H9 (cell line): ENCODE results near the gene PDCD11. TPM values are rescaled to one million over a fixed set of nuclear protein-coding genes. Genes with fewer than 3 reads are reported as not detected.

ENCODE experiments used
- DNase-seq: peaks from one replicate; pipeline ENCODE4 v3.0.0-alpha.2; 2017
- H2AFZ ChIP-seq: one replicate; pipeline ENCODE4 v1.6.1; 2013; ENCODE audit warnings: mild to moderate bottlenecking, low read length, control low read depth, moderate library complexity
- H2AK5ac ChIP-seq: 2 replicates; pipeline ENCODE4 v1.6.1; 2013; ENCODE audit warnings: low read length, control low read depth, mixed read lengths; ENCODE audit not compliant: insufficient read length
- H2BK120ac ChIP-seq: one replicate; pipeline ENCODE4 v1.6.1; 2013; ENCODE audit warnings: low read depth, mild to moderate bottlenecking, low read length, control low read depth, inconsistent platforms; ENCODE audit not compliant: poor library complexity, severe bottlenecking
- H2BK12ac ChIP-seq: 2 replicates; pipeline ENCODE4 v1.6.1; 2013; ENCODE audit warnings: low read length, control low read depth, mixed read lengths, low read depth; ENCODE audit not compliant: insufficient read length
- H2BK15ac ChIP-seq: 2 replicates; pipeline ENCODE4 v1.6.1; 2013; ENCODE audit warnings: low read depth, low read length, control low read depth
- H2BK20ac ChIP-seq: one replicate; pipeline ENCODE4 v1.6.1; 2013; ENCODE audit warnings: low read depth, mild to moderate bottlenecking, low read length, control low read depth, inconsistent platforms; ENCODE audit not compliant: poor library complexity, severe bottlenecking
- H2BK5ac ChIP-seq: 2 replicates; pipeline ENCODE4 v1.6.1; 2013; ENCODE audit warnings: low read length, control low read depth, mixed read lengths; ENCODE audit not compliant: insufficient read length
- H3K14ac ChIP-seq: 2 replicates; pipeline ENCODE4 v1.6.1; 2013; ENCODE audit warnings: low read length, control low read depth; ENCODE audit not compliant: insufficient read depth
- H3K18ac ChIP-seq: 2 replicates; pipeline ENCODE4 v1.6.1; 2013; ENCODE audit warnings: low read depth, mild to moderate bottlenecking, mixed read lengths, low read length, control low read depth; ENCODE audit not compliant: insufficient read length
- H3K23ac ChIP-seq: 2 replicates; pipeline ENCODE4 v1.6.1; 2013; ENCODE audit warnings: low read length, control low read depth, mixed read lengths, low read depth; ENCODE audit not compliant: insufficient read length
- H3K23me2 ChIP-seq: 2 replicates; pipeline ENCODE4 v1.6.1; 2013; ENCODE audit warnings: low read depth, mild to moderate bottlenecking, mixed read lengths, low read length, control low read depth; ENCODE audit not compliant: insufficient read length, poor library complexity, severe bottlenecking
- H3K27ac ChIP-seq: 2 replicates; pipeline ENCODE4 v1.5.1; 2013; ENCODE audit warnings: low read length, control low read depth, mixed read lengths, low read depth; ENCODE audit not compliant: insufficient read length
- H3K27me3 ChIP-seq: 2 replicates; pipeline ENCODE4 v1.6.1; 2013; ENCODE audit warnings: low read length, control low read depth, inconsistent platforms; ENCODE audit not compliant: insufficient read depth
- H3K4ac ChIP-seq: 2 replicates; pipeline ENCODE4 v1.6.1; 2013; ENCODE audit warnings: low read depth, mild to moderate bottlenecking, control low read depth, inconsistent platforms, low read length, moderate library complexity
- H3K4me1 ChIP-seq: 2 replicates; pipeline ENCODE4 v1.6.1; 2013; ENCODE audit warnings: low read length, control low read depth, inconsistent platforms; ENCODE audit not compliant: insufficient read depth
- H3K4me2 ChIP-seq: 2 replicates; pipeline ENCODE4 v1.6.1; 2013; ENCODE audit warnings: low read length, control low read depth, mixed read lengths; ENCODE audit not compliant: insufficient read length, insufficient read depth
- H3K56ac ChIP-seq: 2 replicates; pipeline ENCODE4 v1.6.1; 2013; ENCODE audit warnings: low read depth, mild to moderate bottlenecking, mixed read lengths, low read length, control low read depth; ENCODE audit not compliant: insufficient read length
- H3K79me1 ChIP-seq: 2 replicates; pipeline ENCODE4 v1.6.1; 2013; ENCODE audit warnings: low read depth, mild to moderate bottlenecking, moderate library complexity, low read length, control low read depth, inconsistent platforms; ENCODE audit not compliant: insufficient read depth, poor library complexity, severe bottlenecking
- H3K79me2 ChIP-seq: 2 replicates; pipeline ENCODE4 v1.6.1; 2013; ENCODE audit warnings: low read length, control low read depth, inconsistent platforms; ENCODE audit not compliant: insufficient read depth
- H3K9ac ChIP-seq: 2 replicates; pipeline ENCODE4 v1.6.1; 2013; ENCODE audit warnings: low read length, control low read depth, mixed read lengths; ENCODE audit not compliant: insufficient read length; ENCODE audit errors: extremely low read depth
- H3K9me3 ChIP-seq: one replicate; pipeline ENCODE4 v1.6.1; 2013; ENCODE audit warnings: low read depth, low read length, inconsistent platforms; ENCODE audit not compliant: control insufficient read depth
- H3T11ph ChIP-seq: one replicate; pipeline ENCODE4 v1.6.1; 2013; ENCODE audit warnings: mild to moderate bottlenecking, low read length, control low read depth, inconsistent platforms
- H4K20me1 ChIP-seq: one replicate; pipeline ENCODE4 v1.6.1; 2013; ENCODE audit not compliant: control insufficient read depth, insufficient read length, insufficient read depth
- H4K5ac ChIP-seq: 2 replicates; pipeline ENCODE4 v1.6.1; 2013; ENCODE audit warnings: low read depth, mild to moderate bottlenecking, mixed read lengths, low read length, control low read depth; ENCODE audit not compliant: insufficient read length
- H4K8ac ChIP-seq: replicated peaks from 2 replicates; pipeline ENCODE4 v1.6.1; 2013; ENCODE audit warnings: low read length, control low read depth, mixed read lengths, low read depth; ENCODE audit not compliant: insufficient read length
- H4K91ac ChIP-seq: 2 replicates; pipeline ENCODE4 v1.6.1; 2013; ENCODE audit warnings: low read depth, mild to moderate bottlenecking, moderate library complexity, mixed read lengths, low read length, control low read depth; ENCODE audit not compliant: insufficient read length
- H3K27ac Mint-ChIP-seq, 3 experiments: 2 replicates in 2 of 3; 3 replicates in 1 of 3; pipeline ENCODE4 v1.8.0; 2020 to 2021; ENCODE audit warnings: mixed read lengths in 3 of 3, mild to moderate bottlenecking in 1 of 3, moderate library complexity in 1 of 3
- H3K27me3 Mint-ChIP-seq: 2 replicates; pipeline ENCODE4 v1.8.0; 2021; ENCODE audit warnings: low read depth, mild to moderate bottlenecking, moderate library complexity, mixed read lengths
- H3K36me3 Mint-ChIP-seq, 3 experiments: 2 replicates in 2 of 3; 3 replicates in 1 of 3; pipeline ENCODE4 v1.8.0; 2020 to 2021; ENCODE audit warnings: low read depth in 3 of 3, mixed read lengths in 3 of 3; ENCODE audit not compliant: insufficient read depth in 1 of 3
- H3K4me1 Mint-ChIP-seq, 2 experiments: 2 replicates each; pipeline ENCODE4 v1.8.0; 2020; ENCODE audit warnings: mixed read lengths in 2 of 2
- H3K4me3 Mint-ChIP-seq, 2 experiments: 2 replicates in 1 of 2; 3 replicates in 1 of 2; pipeline ENCODE4 v1.8.0; 2020 to 2021; ENCODE audit warnings: mild to moderate bottlenecking in 2 of 2, mixed read lengths in 2 of 2, moderate library complexity in 1 of 2
- H3K9me3 Mint-ChIP-seq, 2 experiments: 2 replicates in 1 of 2; 3 replicates in 1 of 2; pipeline ENCODE4 v1.8.0; 2020; ENCODE audit warnings: mild to moderate bottlenecking in 2 of 2, mixed read lengths in 2 of 2, moderate library complexity in 1 of 2
- CTCF ChIP-seq: fragments of 200-600 bp; sonication (generic); conservative IDR thresholded peaks from 3 replicates; pipeline ENCODE4 v1.8.0; 2021; ENCODE audit warnings: antibody characterized with exemption, mild to moderate bottlenecking
- WGBS: extraction: QIAGEN DNeasy Blood & Tissue Kit; methylation state at CpG from one replicate; pipeline ENCODE4 v1.1.7; 2013; ENCODE audit warnings: missing lambda C conversion rate, low lambda C conversion rate, mixed read lengths; ENCODE audit not compliant: insufficient read length; ENCODE audit errors: extremely low coverage; 5-methylcytosine and 5-hydroxymethylcytosine counted together
- total RNA-seq: library from RNA; stranded (reverse); gene quantifications from 2 replicates; pipeline ENCODE4 v1.2.1, GENCODE V29; 2021

The PDCD11 gene
- total RNA-seq, 1 experiment from 2014 or later = 99.5 TPM

GRCh38 chr10:103467406-103467805 is 71.0 kb downstream of the PDCD11 start:
- H3K79me1 ChIP-seq = no peaks in the 10 kb centered on the region
- Mint-ChIP-seq H3K27ac (no peak overlapping the region), H3K4me3 (no peak overlapping the region), H3K27me3 (peaks cover 9% of the 10 kb centered on the region), H3K9me3 (no peaks in the 10 kb centered on the region), H3K4me1 (peaks cover 14 to 15% of the 10 kb centered on the region in 2 experiments), H3K36me3 (no peaks in the 10 kb centered on the region)
- H3K9me3 ChIP-seq = no peaks in the 10 kb centered on the region
- H3K4me1 ChIP-seq = no peaks in the 10 kb centered on the region; the same call in 1 of the 2 replicates
- no peak overlapping the region for H4K91ac ChIP-seq
- H3K4me2 ChIP-seq = no peak overlapping the region
- no peak overlapping the region for H3K27ac ChIP-seq
- no peaks in the 10 kb centered on the region for H3K27me3 ChIP-seq
- no CpG with 5 or more reads among the region's 7 CpGs for WGBS
- no peak overlapping the region for H2BK120ac ChIP-seq
- no peak overlapping the region for H4K5ac ChIP-seq
- H2AFZ ChIP-seq = no peak overlapping the region
- H3T11ph ChIP-seq = no peak overlapping the region
- H4K20me1 ChIP-seq = no peaks in the 10 kb centered on the region
- H4K8ac ChIP-seq = no peak overlapping the region
- no peaks in the 10 kb centered on the region for H3K23me2 ChIP-seq
- no peak for DNase-seq
- H2BK5ac ChIP-seq = no peak overlapping the region
- H3K9ac ChIP-seq = no peak overlapping the region
- no peak overlapping the region for H2BK20ac ChIP-seq
- TF ChIP-seq CTCF = no peak
- H3K18ac ChIP-seq = no peak overlapping the region
- no peak overlapping the region for H2BK12ac ChIP-seq
- H2AK5ac ChIP-seq = no peak overlapping the region
- no peak overlapping the region for H3K56ac ChIP-seq
- no peak overlapping the region for H3K4ac ChIP-seq
- H3K79me2 ChIP-seq = no peaks in the 10 kb centered on the region
- H2BK15ac ChIP-seq = no peak overlapping the region
- no peak overlapping the region for H3K23ac ChIP-seq
- H3K14ac ChIP-seq = no peak overlapping the region
